Central memory CD8-positive, alpha-beta T cell (primary cell): ENCODE data around the gene CBFA2T3.
"Not testable (repeated sequence)": the region's sequence is repeated elsewhere in the genome, so short reads cannot be mapped to it uniquely, and the experiment has no call there.

Experiments
- ATAC-seq: fragments of 150-1000 bp; cut with Tn5 transposase; replicated peaks from 2 replicates; pipeline ENCODE4 v1.10.0; 2022; ENCODE audit warnings: mild to moderate bottlenecking, moderate FRiP score, moderate number of reproducible peaks; ENCODE audit not compliant: poor library complexity, severe bottlenecking; ENCODE audit errors: extremely low read depth
- DNase-seq, 2 donors: peaks; one replicate each; pipeline ENCODE4 v3.0.0; 2021; ENCODE audit warnings: low spot score in 2 of 2
- H3K27ac Mint-ChIP-seq: one replicate; pipeline ENCODE4 v1.8.0; 2022; ENCODE audit warnings: low read depth, mild to moderate bottlenecking, moderate library complexity, mixed read lengths
- H3K27me3 Mint-ChIP-seq: one replicate; pipeline ENCODE4 v1.8.0; 2022; ENCODE audit warnings: mixed read lengths
- H3K36me3 Mint-ChIP-seq: one replicate; pipeline ENCODE4 v1.8.0; 2022; ENCODE audit warnings: mild to moderate bottlenecking, moderate library complexity, mixed read lengths; ENCODE audit not compliant: insufficient read depth
- H3K4me1 Mint-ChIP-seq: one replicate; pipeline ENCODE4 v1.8.0; 2022; ENCODE audit warnings: mixed read lengths
- H3K4me3 Mint-ChIP-seq: one replicate; pipeline ENCODE4 v1.8.0; 2022; ENCODE audit warnings: mild to moderate bottlenecking, moderate library complexity, mixed read lengths
- H3K9me3 Mint-ChIP-seq: one replicate; pipeline ENCODE4 v1.8.0; 2022; ENCODE audit warnings: mixed read lengths

The CBFA2T3 gene

GRCh38 chr16:88901718-88902337, 75.2 kb downstream of the CBFA2T3 start:
- Mint-ChIP-seq H3K4me1 (peaks cover 11% of the 10 kb centered on the region), H3K9me3 (no peaks in the 10 kb centered on the region), H3K27me3 (no peaks in the 10 kb centered on the region), H3K27ac (no peak overlapping the region), H3K4me3 (no peak overlapping the region), H3K36me3 (peaks cover 2% of the 10 kb centered on the region)
- no peak for ATAC-seq
- no peak for DNase-seq

GRCh38 chr16:88900662-88901052, 76.3 kb downstream of the CBFA2T3 start:
- no peaks in the 10 kb centered on the region for H3K9me3 Mint-ChIP-seq
- no peak for DNase-seq
- no peak overlapping the region for H3K27ac Mint-ChIP-seq
- no peak for ATAC-seq
- H3K4me1 Mint-ChIP-seq = peaks cover 6% of the 10 kb centered on the region
- H3K36me3 Mint-ChIP-seq = peaks cover 4% of the 10 kb centered on the region
- H3K27me3 Mint-ChIP-seq = no peaks in the 10 kb centered on the region
- no peak overlapping the region for H3K4me3 Mint-ChIP-seq

- Mint-ChIP-seq H3K4me3 (no peak overlapping the region), H3K36me3 (peaks cover 4% of the 10 kb centered on the region), H3K27me3 (no peaks in the 10 kb centered on the region), H3K4me1 (peaks cover 6% of the 10 kb centered on the region), H3K27ac (no peak overlapping the region), H3K9me3 (no peaks in the 10 kb centered on the region)
- ATAC-seq (no peak), DNase-seq (no peak)
Measured at GRCh38 chr16:88899901-88900661, 76.9 kb downstream of the CBFA2T3 start.

GRCh38 chr16:88897696-88898425, 79.1 kb downstream of the CBFA2T3 start:
- peaks cover 3% of the 10 kb centered on the region for H3K4me1 Mint-ChIP-seq
- no peak overlapping the region for H3K4me3 Mint-ChIP-seq
- DNase-seq (no peak), ATAC-seq (no peak)
- H3K36me3 Mint-ChIP-seq = peaks cover 4% of the 10 kb centered on the region
- no peaks in the 10 kb centered on the region for H3K9me3 Mint-ChIP-seq
- H3K27me3 Mint-ChIP-seq = no peaks in the 10 kb centered on the region
- no peak overlapping the region for H3K27ac Mint-ChIP-seq

GRCh38 chr16:88896238-88897070, 80.6 kb downstream of the CBFA2T3 start:
- no peak for ATAC-seq

GRCh38 chr16:88895335-88895734, 81.7 kb downstream of the CBFA2T3 start:
- no peaks in the 10 kb centered on the region for H3K27me3 Mint-ChIP-seq
- H3K4me1 Mint-ChIP-seq = no peaks in the 10 kb centered on the region
- H3K27ac Mint-ChIP-seq = no peak overlapping the region
- DNase-seq = no peak
- H3K36me3 Mint-ChIP-seq = peaks cover 2% of the 10 kb centered on the region
- no peaks in the 10 kb centered on the region for H3K9me3 Mint-ChIP-seq
- H3K4me3 Mint-ChIP-seq = no peak overlapping the region
- ATAC-seq = no peak

More at GRCh38 chr16:88896238-88897070, 80.6 kb downstream of the CBFA2T3 start:
- no peak for DNase-seq
- Mint-ChIP-seq H3K4me1 (no peaks in the 10 kb centered on the region), H3K36me3 (peaks cover 3% of the 10 kb centered on the region), H3K9me3 (no peaks in the 10 kb centered on the region), H3K4me3 (no peak overlapping the region), H3K27me3 (no peaks in the 10 kb centered on the region), H3K27ac (no peak overlapping the region)

GRCh38 chr16:88894681-88895300, 82.2 kb downstream of the CBFA2T3 start:
- ATAC-seq (no peak), DNase-seq (no peak)
- Mint-ChIP-seq H3K27me3 (no peaks in the 10 kb centered on the region), H3K27ac (no peak overlapping the region), H3K4me1 (no peaks in the 10 kb centered on the region), H3K9me3 (no peaks in the 10 kb centered on the region), H3K36me3 (peaks cover 2% of the 10 kb centered on the region), H3K4me3 (no peak overlapping the region)

GRCh38 chr16:88894266-88894665, 82.7 kb downstream of the CBFA2T3 start:
- not testable (repeated sequence) for H3K4me1 Mint-ChIP-seq, H3K9me3 Mint-ChIP-seq, H3K27me3 Mint-ChIP-seq, DNase-seq, H3K27ac Mint-ChIP-seq, H3K36me3 Mint-ChIP-seq, ATAC-seq, H3K4me3 Mint-ChIP-seq

- ATAC-seq = no peak
- H3K4me1 Mint-ChIP-seq = no peaks in the 10 kb centered on the region
- H3K27ac Mint-ChIP-seq = no peak overlapping the region
- peaks cover 2% of the 10 kb centered on the region for H3K36me3 Mint-ChIP-seq
- no peaks in the 10 kb centered on the region for H3K9me3 Mint-ChIP-seq
- no peaks in the 10 kb centered on the region for H3K27me3 Mint-ChIP-seq
- H3K4me3 Mint-ChIP-seq = no peak overlapping the region
- no peak for DNase-seq
Measured at GRCh38 chr16:88893127-88893968, 83.7 kb downstream of the CBFA2T3 start.

GRCh38 chr16:88892065-88892464, 84.9 kb downstream of the CBFA2T3 start:
- Mint-ChIP-seq H3K27ac (no peak overlapping the region), H3K27me3 (no peaks in the 10 kb centered on the region), H3K36me3 (peaks cover 2% of the 10 kb centered on the region), H3K9me3 (no peaks in the 10 kb centered on the region), H3K4me3 (no peak overlapping the region), H3K4me1 (no peaks in the 10 kb centered on the region)
- DNase-seq (no peak), ATAC-seq (no peak)

GRCh38 chr16:88891083-88891482, 85.9 kb downstream of the CBFA2T3 start:
- Mint-ChIP-seq H3K27ac (no peak overlapping the region), H3K9me3 (no peaks in the 10 kb centered on the region), H3K27me3 (no peaks in the 10 kb centered on the region), H3K36me3 (peaks cover 2% of the 10 kb centered on the region), H3K4me1 (no peaks in the 10 kb centered on the region), H3K4me3 (no peak overlapping the region)
- DNase-seq (no peak), ATAC-seq (no peak)
